Gastrocnemius medialis (tissue), 4 donors: ENCODE measurements around the gene NRTN. TPM values are rescaled to one million over a fixed set of nuclear protein-coding genes. Genes with fewer than 3 reads are reported as not detected.

Experiments
- ATAC-seq, 2 donors: fragments of 150-250 bp; one replicate each; pipeline ENCODE4 v1.9.1; 2016
- DNase-seq, 2 donors: peaks; one replicate each; pipeline ENCODE4 v3.0.0-alpha.2; 2019
- H3K27ac ChIP-seq, 4 donors: fragments of 200-600 bp; sonication (generic); 1 replicate in 1 of 4; 2 replicates in 3 of 4; pipeline ENCODE4 v1.5.1; 2016 to 2018; ENCODE audit warnings: mild to moderate bottlenecking in 2 of 4, moderate library complexity in 1 of 4
- H3K27me3 ChIP-seq, 3 donors: fragments of 200-600 bp; sonication (generic) in 2 of 3; 1 replicate in 1 of 3; 2 replicates in 2 of 3; pipeline versions ENCODE4 v1.5.1 to v1.6.0; 2016 to 2019; ENCODE audit warnings: mild to moderate bottlenecking in 1 of 3, moderate library complexity in 1 of 3
- H3K36me3 ChIP-seq, 2 donors: fragments of 200-600 bp; sonication (generic) in 1 of 2; one replicate each; pipeline ENCODE4 v1.5.1; 2017 to 2018
- H3K4me1 ChIP-seq, 2 donors: fragments of 200-600 bp; sonication (generic) in 1 of 2; one replicate each; pipeline ENCODE4 v1.5.1; 2016 to 2017; ENCODE audit warnings: mild to moderate bottlenecking in 2 of 2
- H3K4me3 ChIP-seq, 4 donors: fragments of 200-600 bp; sonication (generic) in 3 of 4; 1 replicate in 1 of 4; 2 replicates in 3 of 4; pipeline ENCODE4 v1.5.1; 2016 to 2019; ENCODE audit warnings: mild to moderate bottlenecking in 2 of 4
- H3K9me3 ChIP-seq, 3 donors: fragments of 200-600 bp; sonication (generic) in 2 of 3; 1 replicate in 1 of 3; 2 replicates in 2 of 3; pipeline ENCODE4 v1.5.1; 2016 to 2019
- CTCF ChIP-seq, 5 experiments: fragments of 450-650 bp in 3 of 5; fragments of 200-600 bp in 2 of 5; sonication (generic) in 2 of 5; IDR thresholded peaks in 4 of 5; conservative IDR thresholded peaks in 1 of 5; 1 replicate in 4 of 5; 2 replicates in 1 of 5; pipeline ENCODE4 v1.5.1; 2016 to 2019; ENCODE audit warnings: antibody characterized with exemption in 5 of 5, mild to moderate bottlenecking in 3 of 5, moderate library complexity in 3 of 5
- POLR2A ChIP-seq, 2 donors: fragments of 450-650 bp; IDR thresholded peaks; one replicate each; pipeline ENCODE4 v1.6.1; 2017; ENCODE audit warnings: antibody characterized with exemption in 2 of 2, mild to moderate bottlenecking in 2 of 2, moderate library complexity in 2 of 2
- in situ Hi-C, 4 donors: fragments of 200-750 bp; cut with MboI; loops; one replicate each; pipeline versions ENCODE4 v1.15.0 to v1.8.0; 2017; ENCODE audit warnings: low sequenced_read_pairs in 4 of 4
- intact Hi-C: fragments of 100-400 bp; cut with DNase I; formaldehyde crosslinking; loops from one replicate; pipeline ENCODE4 v1.15.1; 2023; ENCODE audit warnings: low total_unique reads
- total RNA-seq, 4 donors: library from RNA; depleted of rRNA; stranded (reverse); fragments of >200 nt; gene quantifications; one replicate each; pipeline versions ENCODE4 v1.1.0 to v1.2.3, GENCODE V29; 2016

Gene NRTN
- total RNA-seq, 4 donors from 2014 or later: not detected

- Histone ChIP-seq H3K4me1 (peaks cover 0 to 4% of the 10 kb centered on the region in 2 donors), H3K27me3 (peaks cover 47 to 58% (median 52%) of the 10 kb centered on the region in 3 donors), H3K9me3 (no peaks in the 10 kb centered on the region), H3K27ac (no peak overlapping the region), H3K36me3 (no peaks in the 10 kb centered on the region), H3K4me3 (no peak overlapping the region)
- peak in 3 of 5 experiments; percentile 4 to 49 (median 32) for TF ChIP-seq CTCF (IDR thresholded peaks at IDR 0.05 in 4 of 5, conservative IDR thresholded peaks at IDR 0.05 in 1 of 5)
- no peak for TF ChIP-seq POLR2A (IDR thresholded peaks at IDR 0.05)
- no peak for ATAC-seq
- intact Hi-C loops (loop anchor here (2.0 kb wide), 1 partner anchor 87 kb away; no protein-coding TSS in a partner anchor), in situ Hi-C loops (no loop called here)
- DNase-seq: no peak
Observed at GRCh38 chr19:5805462-5806132, 730 bp downstream of the NRTN start.

GRCh38 chr19:5806133-5806489 lies 1.2 kb downstream of the NRTN start:
- no peak for ATAC-seq
- H3K27ac ChIP-seq: no peak overlapping the region
- H3K27me3 ChIP-seq: peaks cover 42 to 53% (median 46%) of the 10 kb centered on the region in 3 donors
- no peaks in the 10 kb centered on the region for H3K36me3 ChIP-seq
- no peaks in the 10 kb centered on the region for H3K9me3 ChIP-seq
- DNase-seq: no peak
- intact Hi-C loops (no loop called here), in situ Hi-C loops (no loop called here)
- H3K4me3 ChIP-seq: no peak overlapping the region
- TF ChIP-seq POLR2A (IDR thresholded peaks at IDR 0.05): no peak
- TF ChIP-seq CTCF (IDR thresholded peaks at IDR 0.05 in 4 of 5, conservative IDR thresholded peaks at IDR 0.05 in 1 of 5): no peak
- H3K4me1 ChIP-seq: peaks cover 0 to 4% of the 10 kb centered on the region in 2 donors

- Histone ChIP-seq H3K9me3 (no peaks in the 10 kb centered on the region), H3K4me3 (no peak overlapping the region), H3K27me3 (peaks cover 34 to 45% (median 38%) of the 10 kb centered on the region in 3 donors), H3K4me1 (peaks cover 0 to 4% of the 10 kb centered on the region in 2 donors), H3K27ac (no peak overlapping the region), H3K36me3 (no peaks in the 10 kb centered on the region)
- DNase-seq (no peak), ATAC-seq (no peak)
- in situ Hi-C loops: no loop called here
- no peak for TF ChIP-seq POLR2A (IDR thresholded peaks at IDR 0.05)
- TF ChIP-seq CTCF (IDR thresholded peaks at IDR 0.05 in 4 of 5, conservative IDR thresholded peaks at IDR 0.05 in 1 of 5): no peak
- intact Hi-C loops: no loop called here
Observed at GRCh38 chr19:5806905-5807304, 2.0 kb downstream of the NRTN start.

GRCh38 chr19:5808120-5808816 lies 3.4 kb downstream of the NRTN start:
- Histone ChIP-seq H3K27me3 (peaks cover 22 to 31% (median 25%) of the 10 kb centered on the region in 3 donors), H3K36me3 (no peaks in the 10 kb centered on the region), H3K9me3 (no peaks in the 10 kb centered on the region), H3K4me3 (no peak overlapping the region), H3K4me1 (peaks cover 0 to 4% of the 10 kb centered on the region in 2 donors), H3K27ac (no peak overlapping the region)
- DNase-seq (no peak), ATAC-seq (no peak)
- TF ChIP-seq CTCF (IDR thresholded peaks at IDR 0.05 in 4 of 5, conservative IDR thresholded peaks at IDR 0.05 in 1 of 5) (no peak), POLR2A (IDR thresholded peaks at IDR 0.05) (no peak)
- in situ Hi-C loops (no loop called here), intact Hi-C loops (no loop called here)
